Bronchial epithelial cell (primary cell): ENCODE data around the gene ETV7. TPM values are rescaled to one million over a fixed set of nuclear protein-coding genes. Genes with fewer than 3 reads are reported as not detected.
"Not testable (repeated sequence)": the region's sequence is repeated elsewhere in the genome, so short reads cannot be mapped to it uniquely, and the experiment has no call there.

Source experiments
- DNase-seq: peaks from one replicate; pipeline ENCODE4 v3.0.0-alpha.2; 2010; ENCODE audit warnings: low read depth
- FAIRE-seq: peaks from 2 replicates; lab custom pipeline; 2011; peaks lifted over from hg19 to GRCh38; lab: Jason Lieb, UNC
- H3K27me3 ChIP-seq: 2 replicates; pipeline ENCODE4 v1.5.1; 2011; ENCODE audit warnings: low read length; ENCODE audit not compliant: control insufficient read depth, insufficient read depth
- H3K36me3 ChIP-seq: 2 replicates; pipeline ENCODE4 v1.5.1; 2011; ENCODE audit warnings: low read length; ENCODE audit not compliant: control insufficient read depth, insufficient read depth
- H3K4me3 ChIP-seq: 2 replicates; pipeline ENCODE4 v1.5.1; 2011; ENCODE audit warnings: mild to moderate bottlenecking, low read depth, low read length, control low read depth
- CTCF ChIP-seq: IDR thresholded peaks from 2 replicates; pipeline ENCODE4 v1.5.1; 2011; ENCODE audit warnings: mild to moderate bottlenecking, moderate library complexity, low read length, control low read depth, inconsistent platforms; ENCODE audit not compliant: insufficient read depth, severe bottlenecking
- total RNA-seq: library from RNA; depleted of rRNA; stranded (reverse); fragments of >200 nt; gene quantifications from 2 replicates; pipeline ENCODE4 v1.2.1, GENCODE V29; 2014

Gene ETV7
- total RNA-seq, 1 donor from 2014 or later: not detected

- H3K36me3 ChIP-seq: no peaks in the 10 kb centered on the region
- peaks cover 2% of the 10 kb centered on the region for H3K27me3 ChIP-seq
- FAIRE-seq: no peak
- TF ChIP-seq CTCF: no peak
- no peak overlapping the region for H3K4me3 ChIP-seq
- no peak for DNase-seq
Observed at GRCh38 chr6:36340306-36340617, 47.2 kb downstream of the ETV7 start.

GRCh38 chr6:36339146-36339545 lies 48.3 kb downstream of the ETV7 start:
- Histone ChIP-seq H3K27me3 (peaks cover 3% of the 10 kb centered on the region), H3K36me3 (no peaks in the 10 kb centered on the region), H3K4me3 (no peak overlapping the region)
- no peak for TF ChIP-seq CTCF
- DNase-seq (no peak), FAIRE-seq (no peak)

GRCh38 chr6:36338223-36338622 lies 49.2 kb downstream of the ETV7 start:
- FAIRE-seq, H3K4me3 ChIP-seq, H3K27me3 ChIP-seq, H3K36me3 ChIP-seq, DNase-seq: not testable (repeated sequence)

DNA sequence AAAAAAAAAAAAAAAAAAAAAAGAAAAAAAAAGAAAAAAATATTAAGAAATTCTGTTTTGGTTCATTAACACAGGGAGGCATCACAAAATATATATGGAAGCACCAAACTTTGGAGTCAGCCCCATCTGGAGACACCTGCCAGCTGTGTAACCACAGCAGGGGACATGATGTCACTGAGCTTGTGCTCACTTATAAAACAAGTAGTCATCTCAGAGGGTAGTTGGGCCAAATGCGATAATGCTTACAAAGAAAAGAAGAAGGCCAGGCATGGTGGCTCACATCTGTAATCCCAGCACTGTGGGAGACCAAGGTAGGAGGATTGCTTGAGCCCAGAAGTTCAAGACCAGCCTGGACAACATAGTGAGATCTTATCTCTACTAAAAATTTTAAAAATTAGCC lies 49.7 kb downstream of the ETV7 start:
- FAIRE-seq (no peak), DNase-seq (no peak)
- Histone ChIP-seq H3K4me3 (no peak overlapping the region), H3K27me3 (peaks cover 7% of the 10 kb centered on the region), H3K36me3 (no peaks in the 10 kb centered on the region)
- no peak for TF ChIP-seq CTCF

DNA sequence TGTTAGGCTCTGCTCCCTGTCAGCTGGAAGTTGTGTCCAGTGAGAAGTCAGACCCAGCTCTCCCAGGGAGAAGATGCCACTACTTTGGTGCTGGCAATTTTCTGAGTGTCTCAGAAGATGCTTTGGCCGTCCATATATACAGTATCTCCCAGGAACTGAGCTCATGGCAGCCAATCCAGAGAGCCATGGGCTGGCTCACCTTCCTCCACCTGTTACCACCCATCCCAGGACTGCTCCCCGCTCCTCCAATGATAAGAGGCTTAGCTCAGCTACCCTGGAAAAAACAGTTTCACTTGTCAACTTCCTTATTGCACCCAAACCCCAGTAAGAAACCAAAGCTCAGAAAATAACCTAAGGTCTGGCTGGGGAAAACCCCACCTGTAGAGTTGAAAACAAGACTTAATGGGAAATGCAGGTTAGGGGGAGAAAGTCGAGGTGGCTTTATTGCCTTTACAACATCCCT lies 50.7 kb downstream of the ETV7 start, which contains the start of gene BNIP5:
Gene BNIP5, minus strand, starts transcription at position 110 of the 463 bp plus-strand sequence. CDS start 6,198 bp downstream, outside the sequence.
- Histone ChIP-seq H3K4me3 (no peak within 1 kb of the TSS), H3K27me3 (peaks cover 7% of the 10 kb centered on the region), H3K36me3 (no peaks in the 10 kb centered on the region)
- FAIRE-seq (no peak), DNase-seq (no peak)
- no peak for TF ChIP-seq CTCF

DNA sequence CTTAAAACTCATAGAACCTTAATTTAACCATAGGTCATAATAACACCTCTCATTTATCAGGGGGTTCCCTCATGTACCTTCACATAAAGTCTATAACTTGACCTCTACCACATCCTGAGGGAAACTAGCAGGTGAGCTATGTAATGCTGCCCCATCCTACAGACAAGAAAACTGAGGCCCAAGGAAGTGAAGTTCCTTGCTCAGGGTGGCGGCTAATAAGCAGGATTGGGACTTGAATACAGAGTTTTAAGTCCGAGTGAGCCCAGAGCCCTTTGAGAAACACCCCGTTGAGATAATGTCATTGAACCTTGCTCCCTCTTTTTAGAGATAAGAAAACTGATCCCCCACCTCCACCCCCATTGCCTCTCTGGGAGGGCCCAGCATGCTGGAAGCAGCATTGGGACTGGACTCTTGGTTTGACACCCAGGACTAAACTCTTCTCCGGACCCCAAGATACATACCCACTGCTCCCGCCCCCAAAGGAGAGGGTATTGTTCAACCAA lies 51.2 kb downstream of the ETV7 start:
- no peak for DNase-seq
- Histone ChIP-seq H3K27me3 (peaks cover 7% of the 10 kb centered on the region), H3K4me3 (no peak overlapping the region), H3K36me3 (no peaks in the 10 kb centered on the region)
- no peak for TF ChIP-seq CTCF
- no peak for FAIRE-seq
